HepG2 (cell line): ENCODE results near the gene MRPL36. TPM values are rescaled to one million over a fixed set of nuclear protein-coding genes. Genes with fewer than 3 reads are reported as not detected.

Source experiments
- AKAP8 ChIP-seq: sonication (generic); formaldehyde crosslinking; IDR thresholded peaks from 2 replicates; pipeline ENCODE4 v1.5.1; 2020; ENCODE audit warnings: mild to moderate bottlenecking, missing genetic modification reagents
- HOXD1 ChIP-seq: sonication (generic); formaldehyde crosslinking; IDR thresholded peaks from 2 replicates; pipeline ENCODE4 v1.5.0; 2020; ENCODE audit warnings: missing genetic modification reagents
- KDM4B ChIP-seq: sonication (generic); formaldehyde crosslinking; IDR thresholded peaks from 2 replicates; pipeline ENCODE4 v1.4.0; 2020; ENCODE audit warnings: missing genetic modification reagents
- MXI1 ChIP-seq: IDR thresholded peaks from 3 replicates; pipeline ENCODE4 v1.6.1; 2012; ENCODE audit warnings: low read depth, low read length, inconsistent platforms, borderline replicate concordance
- NFKBIZ ChIP-seq: IDR thresholded peaks from 2 replicates; pipeline ENCODE4 v1.6.1; 2018; ENCODE audit warnings: missing genetic modification reagents, missing compliant biosample characterization
- NONO ChIP-seq, 2 experiments: fragments of 450-650 bp in 1 of 2; sonication (generic) in 1 of 2; formaldehyde crosslinking in 1 of 2; IDR thresholded peaks in 1 of 2; conservative IDR thresholded peaks in 1 of 2; 2 replicates each; pipeline versions ENCODE4 v1.6.1 to v1.8.0; 2017 to 2022; ENCODE audit warnings: mild to moderate bottlenecking in 1 of 2, missing genetic modification reagents in 1 of 2, moderate library complexity in 1 of 2
- NR2F1 ChIP-seq, 2 experiments: fragments of 450-650 bp in 1 of 2; formaldehyde crosslinking in 1 of 2; IDR thresholded peaks; 2 replicates each; pipeline versions ENCODE4 v1.5.0 to v1.6.1; 2016 to 2020; ENCODE audit warnings: mild to moderate bottlenecking in 1 of 2, missing compliant biosample characterization in 1 of 2, missing genetic modification reagents in 1 of 2, moderate library complexity in 1 of 2
- PAF1 ChIP-seq: IDR thresholded peaks from 2 replicates; pipeline ENCODE4 v1.6.1; 2016; ENCODE audit warnings: missing genetic modification reagents, missing compliant biosample characterization
- RAD51 ChIP-seq: fragments of 450-650 bp; IDR thresholded peaks from 2 replicates; pipeline ENCODE4 v1.6.1; 2016; ENCODE audit warnings: borderline replicate concordance
- REXO4 ChIP-seq: sonication (generic); formaldehyde crosslinking; IDR thresholded peaks from 2 replicates; pipeline ENCODE4 v1.8.0; 2022; ENCODE audit warnings: missing genetic modification reagents, mild to moderate bottlenecking, borderline replicate concordance
- TFAP4 ChIP-seq: sonication (generic); IDR thresholded peaks from 2 replicates; pipeline ENCODE4 v1.6.1; 2016; ENCODE audit warnings: low read depth, borderline replicate concordance
- TSC22D2 ChIP-seq: sonication (generic); formaldehyde crosslinking; IDR thresholded peaks from 2 replicates; pipeline ENCODE4 v1.5.1; 2020; ENCODE audit warnings: missing genetic modification reagents, mild to moderate bottlenecking, borderline replicate concordance
- ZNF207 ChIP-seq: fragments of 450-650 bp; IDR thresholded peaks from 2 replicates; pipeline ENCODE4 v1.6.1; 2016; ENCODE audit warnings: antibody characterized with exemption, borderline replicate concordance
- ZNF329 ChIP-seq: sonication (generic); formaldehyde crosslinking; IDR thresholded peaks from 2 replicates; pipeline ENCODE4 v1.9.0; 2021; ENCODE audit warnings: low read depth, mild to moderate bottlenecking, missing genetic modification reagents
- ZNF331 ChIP-seq: sonication (generic); formaldehyde crosslinking; IDR thresholded peaks from 2 replicates; pipeline ENCODE4 v1.4.0; 2020; ENCODE audit warnings: missing genetic modification reagents
- ZNF790 ChIP-seq: sonication (generic); formaldehyde crosslinking; IDR thresholded peaks from 2 replicates; pipeline ENCODE4 v1.8.0; 2022; ENCODE audit warnings: missing genetic modification reagents, mild to moderate bottlenecking, borderline replicate concordance
- ZSCAN22 ChIP-seq: sonication (generic); formaldehyde crosslinking; IDR thresholded peaks from 2 replicates; pipeline ENCODE4 v1.4.0; 2020; ENCODE audit warnings: mild to moderate bottlenecking, missing genetic modification reagents
- polyA plus RNA-seq, 8 experiments: library from polyadenylated mRNA; depleted of rRNA in 3 of 8; stranded (reverse) in 7 of 8; unstranded in 1 of 8; fragments of >200 nt; fragmentation: Illumina TruSeq in 4 of 8; extraction: Trizol in 4 of 8; gene quantifications; 2 replicates each; pipeline versions ENCODE4 v1.2.1 to v1.2.3, GENCODE V29; 2011 to 2016; ENCODE audit warnings: low read depth in 4 of 8, missing spikeins in 1 of 8, mixed read lengths in 1 of 8; ENCODE audit not compliant: insufficient read depth in 1 of 8
- total RNA-seq, 5 experiments: library from RNA; depleted of rRNA; stranded (reverse); fragments of >200 nt; fragmentation: Illumina TruSeq; extraction: Trizol; gene quantifications; 2 replicates each; pipeline ENCODE4 v1.2.3, GENCODE V29; 2016; ENCODE audit warnings: low read depth in 1 of 5
- TF ChIP-seq, protein P1 (sequence below): sonication (generic); formaldehyde crosslinking; IDR thresholded peaks from 2 replicates; pipeline ENCODE4 v1.5.0; 2020; ENCODE audit warnings: mild to moderate bottlenecking, missing genetic modification reagents, borderline replicate concordance
- TF ChIP-seq, protein P2 (sequence below): sonication (generic); formaldehyde crosslinking; IDR thresholded peaks from 2 replicates; pipeline ENCODE4 v1.8.0; 2022; ENCODE audit warnings: missing genetic modification reagents, low read depth, mild to moderate bottlenecking, borderline replicate concordance

MRPL36 gene
- total and polyA plus RNA-seq, 2 of the 13 experiments (the other 11 are each of a cell fraction or from before 2014, with no cell fraction given), result 71.3 to 113 TPM

GRCh38 chr5:1799602-1800471, at the start of gene MRPL36 (continued):
- TF ChIP-seq, protein P1, sequence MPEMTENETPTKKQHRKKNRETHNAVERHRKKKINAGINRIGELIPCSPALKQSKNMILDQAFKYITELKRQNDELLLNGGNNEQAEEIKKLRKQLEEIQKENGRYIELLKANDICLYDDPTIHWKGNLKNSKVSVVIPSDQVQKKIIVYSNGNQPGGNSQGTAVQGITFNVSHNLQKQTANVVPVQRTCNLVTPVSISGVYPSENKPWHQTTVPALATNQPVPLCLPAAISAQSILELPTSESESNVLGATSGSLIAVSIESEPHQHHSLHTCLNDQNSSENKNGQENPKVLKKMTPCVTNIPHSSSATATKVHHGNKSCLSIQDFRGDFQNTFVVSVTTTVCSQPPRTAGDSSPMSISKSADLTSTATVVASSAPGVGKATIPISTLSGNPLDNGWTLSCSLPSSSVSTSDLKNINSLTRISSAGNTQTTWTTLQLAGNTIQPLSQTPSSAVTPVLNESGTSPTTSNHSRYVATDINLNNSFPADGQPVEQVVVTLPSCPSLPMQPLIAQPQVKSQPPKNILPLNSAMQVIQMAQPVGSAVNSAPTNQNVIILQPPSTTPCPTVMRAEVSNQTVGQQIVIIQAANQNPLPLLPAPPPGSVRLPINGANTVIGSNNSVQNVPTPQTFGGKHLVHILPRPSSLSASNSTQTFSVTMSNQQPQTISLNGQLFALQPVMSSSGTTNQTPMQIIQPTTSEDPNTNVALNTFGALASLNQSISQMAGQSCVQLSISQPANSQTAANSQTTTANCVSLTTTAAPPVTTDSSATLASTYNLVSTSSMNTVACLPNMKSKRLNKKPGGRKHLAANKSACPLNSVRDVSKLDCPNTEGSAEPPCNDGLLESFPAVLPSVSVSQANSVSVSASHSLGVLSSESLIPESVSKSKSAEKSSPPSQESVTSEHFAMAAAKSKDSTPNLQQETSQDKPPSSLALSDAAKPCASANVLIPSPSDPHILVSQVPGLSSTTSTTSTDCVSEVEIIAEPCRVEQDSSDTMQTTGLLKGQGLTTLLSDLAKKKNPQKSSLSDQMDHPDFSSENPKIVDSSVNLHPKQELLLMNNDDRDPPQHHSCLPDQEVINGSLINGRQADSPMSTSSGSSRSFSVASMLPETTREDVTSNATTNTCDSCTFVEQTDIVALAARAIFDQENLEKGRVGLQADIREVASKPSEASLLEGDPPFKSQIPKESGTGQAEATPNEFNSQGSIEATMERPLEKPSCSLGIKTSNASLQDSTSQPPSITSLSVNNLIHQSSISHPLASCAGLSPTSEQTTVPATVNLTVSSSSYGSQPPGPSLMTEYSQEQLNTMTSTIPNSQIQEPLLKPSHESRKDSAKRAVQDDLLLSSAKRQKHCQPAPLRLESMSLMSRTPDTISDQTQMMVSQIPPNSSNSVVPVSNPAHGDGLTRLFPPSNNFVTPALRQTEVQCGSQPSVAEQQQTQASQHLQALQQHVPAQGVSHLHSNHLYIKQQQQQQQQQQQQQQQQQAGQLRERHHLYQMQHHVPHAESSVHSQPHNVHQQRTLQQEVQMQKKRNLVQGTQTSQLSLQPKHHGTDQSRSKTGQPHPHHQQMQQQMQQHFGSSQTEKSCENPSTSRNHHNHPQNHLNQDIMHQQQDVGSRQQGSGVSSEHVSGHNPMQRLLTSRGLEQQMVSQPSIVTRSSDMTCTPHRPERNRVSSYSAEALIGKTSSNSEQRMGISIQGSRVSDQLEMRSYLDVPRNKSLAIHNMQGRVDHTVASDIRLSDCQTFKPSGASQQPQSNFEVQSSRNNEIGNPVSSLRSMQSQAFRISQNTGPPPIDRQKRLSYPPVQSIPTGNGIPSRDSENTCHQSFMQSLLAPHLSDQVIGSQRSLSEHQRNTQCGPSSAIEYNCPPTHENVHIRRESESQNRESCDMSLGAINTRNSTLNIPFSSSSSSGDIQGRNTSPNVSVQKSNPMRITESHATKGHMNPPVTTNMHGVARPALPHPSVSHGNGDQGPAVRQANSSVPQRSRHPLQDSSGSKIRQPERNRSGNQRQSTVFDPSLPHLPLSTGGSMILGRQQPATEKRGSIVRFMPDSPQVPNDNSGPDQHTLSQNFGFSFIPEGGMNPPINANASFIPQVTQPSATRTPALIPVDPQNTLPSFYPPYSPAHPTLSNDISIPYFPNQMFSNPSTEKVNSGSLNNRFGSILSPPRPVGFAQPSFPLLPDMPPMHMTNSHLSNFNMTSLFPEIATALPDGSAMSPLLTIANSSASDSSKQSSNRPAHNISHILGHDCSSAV (CRISPR knock-in tag), result no peak
- TF ChIP-seq ZNF331 (CRISPR knock-in tag), result peak; percentile 64
- 0 out of 2 replicates have a peak, but pooled peaks have one; percentile 53 for TF ChIP-seq NFKBIZ (CRISPR knock-in tag)
- TF ChIP-seq MXI1, result peak; percentile 88; the same call in 1 of the 3 replicates
- TF ChIP-seq REXO4 (CRISPR knock-in tag), result no peak
- no peak for TF ChIP-seq ZSCAN22 (CRISPR knock-in tag)
- TF ChIP-seq ZNF207, result no peak
- TF ChIP-seq TFAP4, result peak; percentile 46; the same call in 1 of the 2 replicates
- peak; percentile 71; the same call in 1 of the 2 replicates for TF ChIP-seq TSC22D2 (CRISPR knock-in tag)
- TF ChIP-seq ZNF329 (CRISPR knock-in tag), result no peak
- peak in 1 of 2 experiments; percentile 5; a peak in 1 of 4 replicates for TF ChIP-seq NR2F1 (CRISPR knock-in tag; IDR thresholded peaks at IDR 0.05)
- no peak for TF ChIP-seq KDM4B (CRISPR knock-in tag)
- TF ChIP-seq ZNF790 (CRISPR knock-in tag), result peak; percentile 83
- TF ChIP-seq HOXD1 (CRISPR knock-in tag), result 0 out of 2 replicates have a peak, but pooled peaks have one; percentile 16
- no peak for TF ChIP-seq NONO (IDR thresholded peaks at IDR 0.05)
- TF ChIP-seq NONO (CRISPR knock-in tag; conservative IDR thresholded peaks at IDR 0.05), result peak; percentile 86
- TF ChIP-seq RAD51, result peak; percentile 83
- 0 out of 2 replicates have a peak, but pooled peaks have one; percentile 16 for TF ChIP-seq AKAP8 (CRISPR knock-in tag)
- TF ChIP-seq, protein P2, sequence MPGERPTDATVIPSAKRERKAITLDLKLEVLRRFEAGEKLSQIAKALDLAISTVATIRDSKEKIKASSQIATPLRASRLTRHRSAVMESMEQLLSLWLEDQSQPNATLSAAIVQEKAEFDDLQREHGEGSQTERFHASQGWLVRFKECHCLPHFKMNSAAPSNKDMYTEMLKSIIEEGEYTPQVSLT (CRISPR knock-in tag), result 0 out of 2 replicates have a peak, but pooled peaks have one; percentile 41
- TF ChIP-seq PAF1 (CRISPR knock-in tag), result no peak
